GM12878 (cell line): Measurements from ENCODE around the gene MYO1E. TPM values are rescaled to one million over a fixed set of nuclear protein-coding genes. Genes with fewer than 3 reads are reported as not detected.

Experiments
- ATAC-seq: fragments of 200-7000 bp; cut with Tn5 transposase; 3 replicates; pipeline ENCODE4 v1.9.1; 2020; ENCODE audit warnings: mild to moderate bottlenecking, moderate library complexity
- BruUV-seq: library from RNA; stranded (reverse); fragments of 400-500 nt; replicated peaks from 2 replicates; lab custom pipeline; 2021; lab: Mats Ljungman, UMichigan
- CTCF ChIA-PET: fragments of 300-600 bp; sonication (Branson Sonifier 250); formaldehyde crosslinking; extraction: SDS; loops from one replicate; lab custom pipeline; 2021; ENCODE audit warnings: inconsistent platforms; lab: Yijun Ruan, JAX
- POLR2A ChIA-PET: fragments of 350-600 bp; formaldehyde crosslinking; extraction: SDS; loops from one replicate; lab custom pipeline; 2021; ENCODE audit warnings: inconsistent platforms; lab: Charles Lee
- RAD21 ChIA-PET: fragments of 300-600 bp; sonication (Branson Sonifier 250); formaldehyde crosslinking; loops from one replicate; lab custom pipeline; 2023; ENCODE audit warnings: antibody characterized with exemption; ENCODE audit not compliant: unreplicated experiment; lab: Charles Lee
- SMC1A ChIA-PET: fragments of 300-600 bp; sonication (Branson Sonifier 250); formaldehyde crosslinking; loops from one replicate; lab custom pipeline; 2023; ENCODE audit not compliant: unreplicated experiment, uncharacterized antibody; lab: Charles Lee
- DNase-seq: peaks from one replicate; pipeline ENCODE4 v3.0.0-alpha.2; 2011; ENCODE audit warnings: low read depth, low spot score
- FAIRE-seq: peaks from 3 replicates; lab custom pipeline; 2011; peaks lifted over from hg19 to GRCh38; lab: Jason Lieb, UNC
- H2AFZ ChIP-seq: 2 replicates; pipeline ENCODE4 v1.6.0; 2011; ENCODE audit warnings: low read depth, low read length, control low read depth; ENCODE audit not compliant: control insufficient read depth
- H3K27ac ChIP-seq: 2 replicates; pipeline ENCODE4 v1.5.1; 2011; ENCODE audit warnings: control low read depth; ENCODE audit not compliant: control insufficient read depth, insufficient read depth
- H3K27me3 ChIP-seq, 2 experiments: replicated peaks in 1 of 2; 2 replicates each; pipeline versions ENCODE4 v1.6.0 to v1.6.1; 2011; ENCODE audit warnings: low read length in 1 of 2; ENCODE audit not compliant: control insufficient read depth in 2 of 2, insufficient read depth in 2 of 2
- H3K36me3 ChIP-seq, 2 experiments: 2 replicates each; pipeline ENCODE4 v1.5.1; 2011; ENCODE audit warnings: low read length in 1 of 2; ENCODE audit not compliant: control insufficient read depth in 2 of 2, insufficient read depth in 2 of 2
- H3K4me1 ChIP-seq: 2 replicates; pipeline ENCODE4 v1.6.1; 2011; ENCODE audit warnings: mild to moderate bottlenecking, low read length, moderate library complexity, mixed read lengths; ENCODE audit not compliant: control insufficient read depth, insufficient read depth
- H3K4me2 ChIP-seq: 2 replicates; pipeline ENCODE4 v1.6.0; 2011; ENCODE audit warnings: control low read depth; ENCODE audit not compliant: control insufficient read depth, insufficient read depth
- H3K4me3 ChIP-seq: fragments of 200-600 bp; sonication (generic); 2 replicates; pipeline ENCODE4 v1.5.1; 2016
- H3K79me2 ChIP-seq: 2 replicates; pipeline ENCODE4 v1.6.0; 2011; ENCODE audit warnings: low read length; ENCODE audit not compliant: control insufficient read depth, insufficient read depth
- H3K9ac ChIP-seq: 2 replicates; pipeline ENCODE4 v1.8.0; 2011; ENCODE audit warnings: low read length, control low read depth, mixed read lengths; ENCODE audit not compliant: control insufficient read depth, insufficient read depth
- H3K9me3 ChIP-seq: replicated peaks from 3 replicates; pipeline ENCODE4 v1.5.1; 2011; ENCODE audit warnings: mild to moderate bottlenecking, low read length; ENCODE audit not compliant: control insufficient read depth, insufficient read depth
- H4K20me1 ChIP-seq: 2 replicates; pipeline ENCODE4 v1.6.0; 2011; ENCODE audit not compliant: control insufficient read depth, insufficient read depth
- BCL3 ChIP-seq: IDR thresholded peaks from 2 replicates; pipeline ENCODE4 v1.6.1; 2011; ENCODE audit warnings: borderline replicate concordance, low read depth, mild to moderate bottlenecking, moderate library complexity, low read length; ENCODE audit not compliant: insufficient read depth, poor library complexity, severe bottlenecking
- BMI1 ChIP-seq: fragments of 450-650 bp; IDR thresholded peaks from 2 replicates; pipeline ENCODE4 v1.6.1; 2016; ENCODE audit warnings: mild to moderate bottlenecking, moderate library complexity, borderline replicate concordance
- CEBPB ChIP-seq, 2 experiments: fragments of 150-350 bp in 1 of 2; IDR thresholded peaks; 2 replicates each; pipeline ENCODE4 v1.6.1; 2012 to 2014; ENCODE audit warnings: low read depth in 2 of 2, low read length in 2 of 2, borderline replicate concordance in 1 of 2, inconsistent platforms in 1 of 2
- IRF4 ChIP-seq: IDR thresholded peaks from 2 replicates; pipeline ENCODE4 v1.6.1; 2011; ENCODE audit warnings: low read depth, low read length
- MEF2A ChIP-seq: IDR thresholded peaks from 2 replicates; pipeline ENCODE4 v1.6.1; 2011; ENCODE audit warnings: low read depth, mild to moderate bottlenecking, low read length, moderate library complexity; ENCODE audit not compliant: insufficient read depth
- NFYA ChIP-seq: IDR thresholded peaks from 2 replicates; pipeline ENCODE4 v1.6.1; 2011; ENCODE audit warnings: low read depth, mild to moderate bottlenecking, low read length, improper control_type of control experiment, borderline replicate concordance
- PKNOX1 ChIP-seq: fragments of 450-650 bp; IDR thresholded peaks from 2 replicates; pipeline ENCODE4 v1.6.1; 2016; ENCODE audit warnings: mild to moderate bottlenecking
- SREBF2 ChIP-seq: IDR thresholded peaks from 2 replicates; pipeline ENCODE4 v1.6.1; 2012; ENCODE audit warnings: mild to moderate bottlenecking, low read length
- TCF12 ChIP-seq: IDR thresholded peaks from 2 replicates; pipeline ENCODE4 v1.6.1; 2011; ENCODE audit warnings: low read depth, mild to moderate bottlenecking, low read length
- TCF7 ChIP-seq: IDR thresholded peaks from 2 replicates; pipeline ENCODE4 v1.6.1; 2014; ENCODE audit warnings: antibody characterized with exemption, borderline replicate concordance
- WGBS: methylation state at CpG from one replicate; pipeline ENCODE4 v1.1.6; 2016; ENCODE audit warnings: low lambda C conversion rate; ENCODE audit not compliant: insufficient replicate concordance, insufficient coverage; ENCODE audit errors: missing lambda C conversion rate; 5-methylcytosine and 5-hydroxymethylcytosine counted together
- in situ Hi-C: fragments of 300-500 bp; cut with MboI; formaldehyde crosslinking; loops from 9 replicates; pipeline ENCODE4 v1.14.3; 2018; ENCODE audit warnings: mixed read lengths
- intact Hi-C: fragments of 100-400 bp; cut with micrococcal nuclease; formaldehyde crosslinking; loops from one replicate; pipeline ENCODE4 v1.14.2; 2022; ENCODE audit not compliant: unreplicated experiment
- polyA plus RNA-seq, 11 experiments: library from polyadenylated mRNA; depleted of rRNA in 4 of 11; unstranded in 6 of 11; stranded (reverse) in 5 of 11; fragments of >200 nt; fragmentation: Nextera tagmentation in 4 of 11; fragmentation: Illumina TruSeq in 1 of 11; extraction: Ambion mirVana in 4 of 11; extraction: Trizol in 1 of 11; gene quantifications; 1 replicate in 1 of 11; 2 replicates in 10 of 11; pipeline versions ENCODE4 v1.2.1 to v1.2.3, GENCODE V29; 2011 to 2016; ENCODE audit warnings: inconsistent platforms in 2 of 11, missing spikeins in 2 of 11, low read depth in 1 of 11
- total RNA-seq, 4 experiments: library from RNA; depleted of rRNA in 3 of 4; stranded (reverse); fragments of >200 nt in 3 of 4; fragmentation: Illumina TruSeq in 1 of 4; extraction: Trizol in 1 of 4; gene quantifications; 2 replicates each; pipeline versions ENCODE4 v1.2.1 to v1.2.3, GENCODE V29; 2013 to 2021

Gene MYO1E
- total and polyA plus RNA-seq, 10 of the 15 experiments (the other 5 are each of a cell fraction or from before 2014, with no cell fraction given) = 10.3 to 266 (median 64.9) TPM

- no peaks in the 10 kb centered on the region for H3K79me2 ChIP-seq
- in situ Hi-C loops (no loop called here), intact Hi-C loops (no loop called here)
- peaks cover 13 to 52% of the 10 kb centered on the region in 2 experiments for H3K36me3 ChIP-seq
- H4K20me1 ChIP-seq = no peaks in the 10 kb centered on the region
- H3K27me3 ChIP-seq = no peaks in the 10 kb centered on the region
- no peak overlapping the region for H2AFZ ChIP-seq
- RAD21 ChIA-PET = no interaction called here
- H3K4me3 ChIP-seq = no peak overlapping the region
- POLR2A ChIA-PET = no interaction called here
- SMC1A ChIA-PET = interaction anchor here (0.9 to 1.7 kb wide), 2 partner anchors 197 to 328 kb away, joined by 3 to 4 read pairs; no protein-coding TSS in a partner anchor
- no peak overlapping the region for H3K9ac ChIP-seq
- H3K4me2 ChIP-seq = no peak overlapping the region
- DNase-seq = no peak
- H3K9me3 ChIP-seq = peaks cover 8% of the 10 kb centered on the region; the same call in 2 of the 3 replicates
- CTCF ChIA-PET = interaction anchor here (0.6 to 0.8 kb wide), 3 partner anchors 230 to 346 kb away, joined by 3 to 4 read pairs (median 3); no protein-coding TSS in a partner anchor
- H3K27ac ChIP-seq = no peak overlapping the region
- H3K4me1 ChIP-seq = no peaks in the 10 kb centered on the region
- ATAC-seq = no peak
- TF ChIP-seq TCF12 (no peak), MEF2A (no peak), NFYA (no peak), CEBPB (IDR thresholded peaks at IDR 0.05; ENCODE audit: borderline replicate concordance in 1 of 2, low read depth in 2 of 2, low read length in 2 of 2) (no peak), TCF7 (no peak), PKNOX1 (no peak), IRF4 (no peak), BMI1 (no peak), SREBF2 (no peak), BCL3 (no peak)
- no TSS peak for BruUV-seq
- WGBS = 97% methylated on average over 4 of the region's 4 CpGs
- FAIRE-seq = no peak
Observed at GRCh38 chr15:59186501-59186900, 186.2 kb downstream of the MYO1E start.
